DMS 273 treated with DMSO at 0.1 percent for 48 hours (cell line): Measurements from ENCODE around the gene ANKRD18B.
"Not testable (repeated sequence)": the region's sequence is repeated elsewhere in the genome, so short reads cannot be mapped to it uniquely, and the experiment has no call there.

Experiments
- DNase-seq: peaks from one replicate; lab custom pipeline; 2025; lab: John Stamatoyannopoulos, UW

The ANKRD18B gene

DNA sequence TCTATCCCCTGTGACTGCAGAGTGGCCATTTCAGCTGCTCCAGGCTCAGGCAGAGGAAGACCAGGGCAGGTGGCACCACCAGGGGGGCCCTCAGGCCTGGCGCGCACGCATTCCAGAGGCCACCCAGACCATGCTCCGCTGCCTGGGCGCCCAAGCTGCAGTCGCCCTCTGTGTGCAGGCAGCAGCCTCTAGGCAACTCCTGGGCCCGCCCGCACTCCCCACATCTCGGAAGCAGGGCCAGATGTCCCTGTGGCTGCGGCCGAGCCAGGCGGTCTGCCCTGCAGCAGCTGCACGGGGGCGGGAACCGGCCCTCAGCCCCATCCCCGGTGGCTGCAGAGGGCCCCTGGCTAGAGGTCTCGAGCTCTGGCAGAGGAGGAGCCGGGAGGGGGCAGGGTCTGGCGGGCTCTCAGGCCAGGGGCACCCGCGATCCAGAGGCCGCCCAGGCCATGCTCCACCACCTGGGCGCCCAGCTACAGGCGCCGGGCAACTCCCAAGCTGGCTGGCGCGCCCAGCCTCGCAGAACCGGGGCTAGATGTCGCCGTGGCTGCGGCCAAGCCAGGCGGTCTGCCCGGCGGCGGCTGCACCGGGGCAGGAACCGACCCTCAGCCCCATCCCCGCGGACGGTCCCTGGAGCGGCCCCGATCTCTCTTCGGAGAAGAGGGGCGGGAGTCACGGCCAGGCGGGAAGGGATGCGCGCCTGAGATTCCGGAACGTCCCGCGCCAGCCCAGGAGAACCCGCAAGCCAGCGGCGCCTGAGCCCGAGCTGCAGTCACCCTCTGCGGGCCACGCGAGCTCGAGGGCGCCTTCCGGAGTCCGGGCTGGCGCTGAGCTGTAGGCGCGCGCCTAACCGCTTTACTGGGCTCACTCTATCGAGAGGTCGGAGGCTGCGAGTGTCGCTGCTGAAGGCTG lies at the start of gene ANKRD18B:
TSS of gene ANKRD18B (plus strand) at position 855 of the 909 bp plus-strand sequence. CDS start 239 bp downstream, outside the sequence.
- peak; percentile 71 for DNase-seq

DNA sequence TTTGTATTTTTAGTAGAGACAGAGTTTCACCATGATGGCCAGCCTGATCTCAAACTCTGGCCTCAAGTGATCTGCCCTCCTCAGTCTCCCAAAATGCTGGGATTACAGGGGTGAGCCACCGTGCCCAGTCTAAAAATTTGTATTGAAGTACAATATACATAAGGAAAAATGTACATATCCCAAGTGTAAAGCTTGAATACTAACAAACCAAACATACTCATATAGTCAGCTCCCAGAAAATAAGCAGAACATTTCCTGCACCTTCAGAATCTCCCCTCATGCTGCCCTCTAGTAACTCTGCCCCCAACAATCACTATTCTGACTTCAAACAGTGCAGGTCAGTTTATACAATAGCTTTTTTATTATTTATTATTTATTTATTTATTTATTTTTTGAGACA lies 48.7 kb upstream of the ANKRD18B start:
- DNase-seq = no peak

DNA sequence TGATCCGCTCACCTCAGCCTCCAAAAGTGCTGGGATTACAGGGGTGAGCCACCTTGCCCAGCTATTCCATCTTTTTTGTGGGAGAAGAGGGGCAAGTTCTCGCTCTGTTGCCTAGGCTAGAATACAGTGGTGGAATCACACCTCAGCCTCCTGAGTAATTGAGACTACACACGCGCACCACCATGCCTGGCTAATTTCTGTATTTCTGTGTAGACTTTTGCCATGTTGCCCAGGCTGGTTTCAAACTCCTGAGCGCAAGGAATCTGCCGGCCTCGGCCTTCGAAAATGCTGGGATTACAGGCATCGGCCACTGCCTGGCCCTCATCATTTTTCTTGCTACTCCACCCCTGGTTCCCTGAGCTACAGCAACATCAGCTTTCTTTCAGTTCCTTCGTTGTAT lies 47.5 kb upstream of the ANKRD18B start:
- DNase-seq = no peak

DNA sequence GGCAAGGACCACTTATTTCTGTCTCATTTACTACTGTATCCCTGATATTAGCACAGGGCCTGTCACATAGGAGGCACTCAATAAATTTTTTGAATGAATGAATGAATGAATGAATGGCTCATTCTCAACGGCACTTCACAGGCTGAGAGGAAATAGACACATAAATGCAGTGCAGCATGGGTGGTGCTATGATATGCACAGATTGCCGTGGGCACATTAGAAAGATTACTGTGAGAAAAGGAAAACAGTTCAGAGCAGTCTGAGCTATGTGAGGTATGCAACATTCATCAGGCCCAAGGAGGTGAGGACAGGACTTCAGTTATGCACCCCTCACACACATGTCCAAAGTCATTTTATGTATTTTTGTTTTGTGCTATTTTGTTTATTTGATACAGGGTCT lies 43.9 kb upstream of the ANKRD18B start:
- DNase-seq = no peak

DNA sequence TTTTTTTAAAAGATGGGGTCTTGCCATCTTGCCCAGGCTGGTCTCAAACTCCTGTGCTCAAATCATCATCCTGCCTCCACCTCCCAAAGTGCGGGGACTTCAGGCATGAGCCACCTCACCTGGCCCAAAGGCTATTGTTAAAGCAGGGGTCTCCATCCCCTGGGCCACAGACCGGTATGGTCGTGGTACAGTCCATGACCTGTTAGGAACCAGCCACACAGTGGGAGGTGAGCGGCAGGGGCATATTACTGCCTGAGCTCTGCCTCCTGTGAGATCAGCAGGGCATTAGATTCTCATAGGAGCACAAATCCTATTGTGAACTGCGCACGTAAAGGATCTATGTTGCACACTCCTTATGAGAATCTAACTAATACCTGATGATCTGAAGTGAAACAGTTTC lies 43.1 kb upstream of the ANKRD18B start:
- no peak for DNase-seq

DNA sequence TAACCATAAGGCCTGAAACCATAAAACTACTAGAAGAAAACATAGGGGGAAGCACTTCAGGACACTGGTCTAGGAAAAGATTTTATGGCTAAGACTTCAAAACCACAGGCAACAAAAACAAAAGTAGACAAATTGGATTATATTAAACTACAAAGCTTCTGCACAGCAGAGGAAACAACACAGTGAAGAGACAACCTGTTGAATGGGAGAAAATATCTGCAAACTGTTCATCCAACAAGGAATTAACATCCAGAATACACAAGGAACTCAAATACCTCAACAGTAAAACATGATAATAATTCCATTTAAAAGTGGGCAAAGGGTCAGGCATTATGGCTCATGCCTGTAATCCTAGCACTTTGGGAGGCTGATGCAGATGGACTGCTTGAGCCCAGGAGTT lies 38.7 kb upstream of the ANKRD18B start:
- DNase-seq = not testable (repeated sequence)

DNA sequence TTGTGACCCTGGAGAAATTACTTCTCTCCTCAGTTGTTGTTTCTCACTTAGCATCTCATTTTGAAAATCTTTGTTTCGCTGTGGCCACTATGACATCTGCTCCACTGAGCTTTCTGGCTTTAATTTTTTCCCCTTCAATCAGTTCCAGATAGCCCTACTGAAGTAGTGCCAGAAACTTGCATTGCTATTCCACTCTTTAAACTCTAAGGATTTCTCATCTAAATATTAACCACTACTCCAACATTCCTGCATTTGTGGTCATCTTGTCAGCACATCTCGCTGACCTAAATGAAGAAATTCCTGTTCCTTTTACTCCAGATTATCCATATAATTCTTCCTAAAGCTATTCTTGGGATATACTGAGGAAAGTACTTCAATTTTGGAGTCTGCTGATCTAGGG lies 35.0 kb upstream of the ANKRD18B start:
- no peak for DNase-seq

DNA sequence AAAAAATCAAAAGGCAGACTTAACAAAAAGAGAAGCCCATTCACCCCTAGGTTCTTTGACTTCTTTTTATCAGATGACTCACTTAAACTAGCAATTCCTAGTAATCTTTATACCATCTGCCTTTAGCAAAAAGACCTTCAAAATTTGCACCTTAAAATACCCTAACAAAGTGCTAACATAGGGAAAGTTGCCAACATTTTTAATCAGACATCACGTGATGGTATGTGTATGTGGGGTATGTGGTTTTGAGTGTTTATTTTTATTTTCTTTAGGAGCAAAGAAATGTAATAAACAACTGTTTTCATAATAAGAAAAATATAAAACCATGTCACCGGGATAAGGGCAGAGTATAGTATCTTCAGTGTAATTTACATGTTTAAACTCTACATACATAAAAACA lies 30.2 kb upstream of the ANKRD18B start:
- DNase-seq = not testable (repeated sequence)

DNA sequence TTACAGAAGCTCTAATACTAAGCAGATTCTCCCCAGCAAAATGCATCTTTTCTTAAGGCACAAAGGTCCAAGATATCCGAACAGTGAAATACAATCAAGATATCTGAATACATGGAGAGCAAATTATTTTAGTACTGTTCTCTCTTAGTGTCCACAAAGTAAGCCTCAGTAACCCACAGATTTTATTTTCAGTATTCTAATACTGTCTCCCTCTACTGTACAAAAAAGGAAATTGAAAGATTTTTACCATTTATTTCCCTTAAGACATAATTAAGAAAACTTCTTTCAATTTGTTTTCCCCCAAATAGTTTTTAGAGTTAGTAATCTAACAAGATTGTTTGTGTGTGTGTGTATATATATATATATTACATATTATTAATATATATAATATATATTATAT lies 25.7 kb upstream of the ANKRD18B start:
- DNase-seq = no peak

DNA sequence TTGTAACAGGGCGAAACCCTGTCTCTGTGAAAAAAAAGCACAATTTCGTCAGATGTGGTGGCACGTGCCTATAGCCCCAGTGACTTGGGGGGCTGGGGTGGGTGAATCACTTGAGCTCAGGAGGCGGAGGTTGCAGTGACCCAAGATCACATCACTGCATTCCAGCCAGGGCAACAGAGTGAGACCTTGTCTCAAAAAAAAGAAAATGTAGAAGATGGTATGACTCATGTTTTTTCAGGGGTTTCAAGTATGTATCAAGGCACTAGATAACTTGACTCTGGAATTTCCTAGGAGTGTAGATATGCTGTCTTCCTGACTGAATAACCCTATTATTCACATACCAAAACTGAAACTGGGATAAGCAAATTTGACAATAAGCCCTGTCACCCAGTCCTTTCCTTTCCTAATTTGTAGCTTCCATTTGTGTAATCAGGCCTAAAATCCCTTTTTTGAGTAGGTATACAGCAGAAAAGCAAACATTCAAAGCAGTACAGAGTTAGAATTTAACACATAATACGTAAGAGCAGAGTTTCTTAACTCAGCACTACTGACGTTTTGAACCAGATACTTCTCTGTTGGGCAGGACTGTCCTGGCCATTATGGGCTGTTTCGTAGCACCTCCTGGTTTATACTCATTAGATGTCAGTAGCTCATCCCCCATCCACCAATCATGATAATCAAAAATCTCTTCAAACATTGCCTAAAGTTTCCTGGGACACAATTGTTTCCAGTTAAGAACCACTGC lies 17.3 kb upstream of the ANKRD18B start:
- no peak for DNase-seq

DNA sequence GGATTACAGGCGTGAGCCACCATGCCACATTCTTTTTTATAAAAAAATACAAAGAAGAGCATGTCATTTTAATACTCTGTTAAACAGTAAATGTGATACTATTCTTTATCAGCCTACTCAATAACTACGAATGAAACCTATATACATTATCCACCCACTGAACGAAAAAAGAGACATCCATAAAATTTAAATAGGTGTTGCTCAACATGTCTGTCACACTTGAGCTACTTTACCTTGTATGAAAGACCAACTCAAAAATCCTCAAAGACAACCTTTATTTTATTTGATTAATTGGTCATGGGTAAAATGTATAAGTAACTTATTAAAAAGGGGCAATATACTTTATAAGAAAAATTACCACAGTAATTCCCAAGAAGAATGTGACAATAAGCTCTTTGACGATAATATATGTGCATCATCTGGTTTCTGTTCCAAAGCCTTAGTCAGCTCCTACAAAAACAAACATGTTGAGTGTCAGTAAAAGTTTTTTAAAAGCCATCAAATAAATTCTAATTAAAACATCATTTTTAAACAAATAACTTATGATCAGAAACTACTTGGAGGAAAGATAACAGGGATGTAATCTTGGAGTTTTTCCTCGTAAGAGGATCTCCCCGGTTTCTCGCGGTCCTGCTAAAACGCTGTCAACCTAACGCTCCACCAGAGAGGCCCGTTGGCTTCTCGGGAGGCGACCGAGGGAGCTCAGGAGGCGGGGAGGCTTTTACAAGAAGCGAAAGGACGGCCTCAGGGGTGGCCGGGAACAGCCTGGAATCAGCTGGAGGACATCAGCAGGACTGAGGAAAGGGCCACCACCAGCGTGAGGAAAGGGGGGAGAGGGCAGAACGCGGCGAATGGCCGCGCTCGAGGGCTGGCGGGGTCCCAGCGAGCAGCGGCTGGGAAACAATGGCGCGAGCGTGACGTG lies 13.5 kb upstream of the ANKRD18B start:
- DNase-seq = peak; percentile 10

DNA sequence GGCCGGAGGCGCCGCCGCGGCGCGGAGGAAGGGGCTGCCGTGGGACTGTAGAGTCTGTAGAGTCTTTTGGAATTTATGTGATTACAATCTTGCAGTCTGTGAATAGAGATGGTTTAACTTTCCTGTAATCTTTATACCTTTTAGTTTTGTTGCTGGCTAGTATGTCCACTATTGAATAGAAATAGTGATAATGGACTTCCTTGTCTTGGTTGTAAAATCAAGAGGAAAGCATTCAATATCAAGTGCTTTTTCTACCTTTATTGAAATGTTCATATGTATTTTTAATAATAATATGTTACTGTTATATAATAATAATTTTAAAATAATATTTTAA lies 12.9 kb upstream of the ANKRD18B start:
- DNase-seq = not testable (repeated sequence)

DNA sequence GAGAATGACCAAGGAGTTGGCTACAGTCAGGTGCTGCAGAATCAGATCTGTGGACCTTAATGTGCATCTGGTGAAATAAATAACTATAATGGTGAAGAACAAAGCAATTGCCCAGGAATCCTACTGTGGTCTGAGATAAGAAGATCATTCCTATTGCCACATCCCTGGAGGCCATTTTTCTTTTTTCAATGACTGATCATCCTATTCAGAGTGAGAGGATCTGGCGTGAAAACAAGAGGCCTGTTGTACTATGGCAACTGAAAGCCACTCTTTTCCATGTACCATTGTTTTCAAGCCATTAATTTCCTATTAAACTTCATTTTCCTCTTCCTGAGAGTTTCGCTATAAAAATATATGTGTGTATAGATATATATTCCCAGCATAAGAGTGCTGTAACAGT lies 11.5 kb upstream of the ANKRD18B start:
- not testable (repeated sequence) for DNase-seq

DNA sequence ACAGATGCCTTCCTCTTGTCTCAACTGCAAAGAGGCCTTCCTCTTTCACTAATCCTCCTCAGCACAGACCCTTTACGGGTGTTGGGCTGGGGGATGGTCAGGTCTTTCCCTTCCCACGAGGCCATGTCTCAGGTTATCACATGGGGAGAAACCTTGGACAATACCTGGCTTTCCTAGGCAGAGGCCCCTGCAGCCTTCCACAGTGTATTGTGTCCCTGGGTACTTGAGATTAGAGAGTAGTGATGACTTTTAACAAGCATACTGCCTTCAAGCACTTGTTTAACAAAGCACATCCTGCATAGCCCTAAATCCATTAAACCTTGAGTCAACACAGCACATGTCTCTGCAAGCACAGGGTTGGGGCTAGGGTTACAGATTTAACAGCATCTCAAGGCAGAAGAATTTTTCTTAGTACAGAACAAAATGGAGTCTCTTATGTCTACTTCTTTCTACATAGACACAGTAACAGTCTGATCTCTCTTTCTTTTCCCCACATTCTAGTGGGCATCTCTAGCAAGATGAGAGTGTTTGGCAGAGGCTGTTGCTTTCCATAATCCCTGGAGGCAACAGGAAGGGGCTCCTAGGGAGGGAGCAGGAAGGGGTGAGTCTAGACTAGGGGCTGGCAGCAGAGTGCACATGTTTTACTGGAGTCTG lies 8.6 kb upstream of the ANKRD18B start:
- DNase-seq = not testable (repeated sequence)

DNA sequence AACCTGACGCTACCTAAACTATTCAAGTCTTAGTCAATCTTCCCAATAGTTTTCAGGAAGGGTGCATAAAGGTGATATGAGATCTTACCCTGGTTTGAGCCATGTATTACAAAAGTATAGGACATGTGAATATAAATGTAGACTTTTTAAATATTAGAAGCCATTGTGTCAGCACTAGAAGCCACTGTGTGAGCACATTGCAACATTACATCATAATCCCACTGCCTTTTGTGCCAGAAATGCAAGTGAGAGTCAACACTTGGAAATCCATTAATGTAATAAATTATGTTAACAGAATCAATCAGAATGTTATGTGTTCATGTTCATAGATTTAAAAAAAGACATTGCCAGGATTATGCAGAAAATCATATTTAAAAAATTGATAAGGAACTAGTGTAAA lies 7.7 kb upstream of the ANKRD18B start:
- not testable (repeated sequence) for DNase-seq

DNA sequence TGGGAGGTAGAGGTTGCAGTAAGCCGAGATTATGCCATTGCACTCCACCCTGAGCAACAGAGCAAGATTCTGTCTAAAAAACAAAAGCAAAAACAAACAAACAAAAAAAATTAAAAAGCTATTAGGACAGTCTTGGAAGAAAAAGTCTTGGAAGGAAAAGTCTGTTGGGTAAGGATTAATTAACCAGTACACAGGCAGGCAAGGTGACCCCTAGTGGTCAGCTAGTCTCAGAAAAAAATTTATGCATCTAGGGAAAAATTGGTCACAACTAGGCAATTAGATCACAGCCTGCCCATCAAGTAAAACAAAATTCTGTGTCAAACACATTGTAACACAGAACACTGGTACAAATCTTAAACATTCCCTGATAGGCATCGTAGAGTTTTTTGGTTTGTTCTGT lies 6.7 kb upstream of the ANKRD18B start:
- DNase-seq = no peak

DNA sequence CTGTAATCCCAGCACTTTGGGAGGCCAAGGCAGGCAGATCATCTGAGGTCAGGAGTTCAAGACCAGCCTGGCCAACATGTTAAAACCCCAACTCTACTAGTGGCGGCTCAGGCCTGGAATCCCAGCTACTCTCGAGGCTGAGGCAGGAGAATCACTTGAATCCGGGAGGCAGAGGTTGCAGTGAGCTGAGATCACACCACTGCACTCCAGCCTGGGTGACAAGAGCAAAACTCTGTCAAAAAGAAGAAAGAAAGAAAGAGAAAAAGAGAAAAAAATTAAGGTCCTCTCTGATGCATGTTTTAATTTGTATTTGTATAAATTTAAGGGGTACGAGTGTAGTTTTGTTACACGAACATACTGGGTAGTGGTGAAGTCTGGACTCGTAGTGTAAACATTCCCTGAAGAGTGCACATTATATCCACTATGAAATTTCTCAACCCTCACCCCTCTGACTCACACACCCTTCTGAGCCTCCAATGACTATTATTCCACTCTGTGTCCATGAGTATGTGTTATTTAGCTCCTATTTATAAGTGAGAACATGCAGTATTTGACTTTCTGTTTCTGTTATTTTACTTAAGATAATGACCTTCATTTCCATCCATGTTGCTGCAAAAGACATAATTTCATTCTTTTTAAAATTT lies 6.0 kb upstream of the ANKRD18B start:
- not testable (repeated sequence) for DNase-seq

DNA sequence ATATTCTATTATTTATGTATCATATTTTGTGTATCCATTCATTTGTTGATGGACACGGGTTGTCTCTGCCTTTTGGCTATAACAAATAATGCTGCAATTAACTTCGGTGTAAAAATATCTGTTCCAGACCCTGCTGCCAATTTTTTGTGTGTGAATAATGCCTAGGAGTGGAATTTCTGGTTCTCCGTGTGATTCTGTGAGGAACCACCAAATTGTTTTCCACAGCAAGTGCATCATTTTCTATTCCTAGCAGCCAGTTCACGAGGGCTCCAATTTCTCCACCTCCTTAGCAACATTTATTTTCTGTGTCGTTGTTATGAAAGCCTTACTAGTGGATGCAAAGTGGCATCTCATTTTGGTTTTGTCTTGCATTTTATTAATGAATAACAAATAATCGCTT lies 2.2 kb upstream of the ANKRD18B start:
- not testable (repeated sequence) for DNase-seq

DNA sequence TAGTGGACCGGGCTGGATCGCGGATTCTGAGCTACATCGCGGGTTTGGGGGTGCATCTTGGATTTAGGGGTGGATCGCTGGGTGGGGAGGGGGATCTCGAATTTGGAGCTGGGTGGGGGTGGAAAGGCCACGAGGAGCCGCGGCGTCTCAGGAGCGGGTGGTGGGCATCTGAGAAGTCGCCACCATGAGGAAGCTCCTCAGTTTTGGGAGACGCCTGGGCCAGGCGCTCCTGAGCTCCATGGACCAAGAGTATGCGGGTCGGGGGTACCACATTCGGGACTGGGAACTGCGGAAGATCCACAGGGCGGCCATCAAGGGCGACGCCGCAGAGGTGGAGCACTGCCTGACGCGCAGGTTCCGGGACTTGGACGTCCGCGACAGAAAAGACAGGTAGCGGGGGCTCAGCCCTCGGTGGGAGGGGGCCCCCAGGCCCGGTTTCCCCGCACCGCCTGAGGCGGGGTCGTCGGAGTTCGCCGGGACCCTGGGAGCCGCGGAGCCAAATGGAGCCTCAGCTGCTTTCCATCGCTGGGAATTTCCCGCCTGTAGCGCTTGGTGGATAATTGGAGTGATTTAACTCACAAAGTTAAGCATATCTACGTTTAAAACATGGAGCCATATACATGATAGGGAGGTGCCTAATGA lies 376 bp downstream of the ANKRD18B start:
- DNase-seq = no peak

DNA sequence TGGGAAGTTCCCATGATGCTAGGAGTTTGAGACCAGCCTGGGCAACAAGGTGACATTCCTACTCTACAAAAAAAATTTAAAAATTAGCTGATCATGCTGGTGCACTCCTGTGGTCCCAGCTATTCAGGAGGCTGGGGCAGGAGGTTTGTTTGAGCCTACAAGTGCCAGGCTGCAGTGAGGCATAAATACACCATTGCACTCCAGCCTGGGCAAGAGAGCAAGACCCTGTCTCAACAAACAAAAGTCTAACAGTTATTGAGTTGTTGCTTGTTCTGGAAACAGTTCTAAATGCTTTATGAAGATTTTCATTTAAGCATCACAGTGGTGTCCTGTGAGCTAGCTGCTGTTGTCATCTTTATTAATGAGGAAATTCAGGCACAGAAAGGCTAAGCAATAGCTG lies 4.0 kb downstream of the ANKRD18B start:
- not testable (repeated sequence) for DNase-seq

DNA sequence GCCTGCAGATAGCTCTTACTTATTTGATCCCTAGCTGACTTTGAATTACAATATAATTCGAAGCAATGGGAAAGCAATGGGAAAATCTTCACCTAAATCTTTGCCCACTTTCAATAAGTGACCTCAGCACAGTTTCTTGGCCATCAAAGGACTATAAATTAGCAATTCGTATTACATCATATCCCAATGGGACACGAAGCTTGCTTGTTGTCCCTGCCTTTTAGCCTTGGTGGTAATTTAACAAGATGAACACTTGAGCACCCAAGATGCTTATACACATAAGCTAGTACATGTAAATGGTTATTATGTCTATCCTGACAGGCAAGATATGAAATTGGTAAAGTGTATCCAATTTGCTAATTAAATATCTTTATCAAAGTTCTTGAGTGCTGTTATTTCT lies 9.9 kb downstream of the ANKRD18B start:
- DNase-seq = not testable (repeated sequence)
